Peyer's patch (tissue), 4 donors: Measurements from ENCODE around the gene HMGB3.

Source experiments
- POLR2A ChIP-seq, 2 donors: fragments of 450-650 bp; IDR thresholded peaks; one replicate each; pipeline ENCODE4 v1.5.1; 2017; ENCODE audit warnings: antibody characterized with exemption in 2 of 2, mild to moderate bottlenecking in 2 of 2, moderate library complexity in 2 of 2
- TF ChIP-seq, protein P1 (sequence below), 6 experiments: fragments of 450-650 bp in 4 of 6; fragments of 200-600 bp in 2 of 6; sonication (generic) in 1 of 6; IDR thresholded peaks; one replicate each; pipeline ENCODE4 v1.5.1; 2017 to 2019; ENCODE audit warnings: antibody characterized with exemption in 6 of 6, mild to moderate bottlenecking in 3 of 6, moderate library complexity in 1 of 6

DNA sequence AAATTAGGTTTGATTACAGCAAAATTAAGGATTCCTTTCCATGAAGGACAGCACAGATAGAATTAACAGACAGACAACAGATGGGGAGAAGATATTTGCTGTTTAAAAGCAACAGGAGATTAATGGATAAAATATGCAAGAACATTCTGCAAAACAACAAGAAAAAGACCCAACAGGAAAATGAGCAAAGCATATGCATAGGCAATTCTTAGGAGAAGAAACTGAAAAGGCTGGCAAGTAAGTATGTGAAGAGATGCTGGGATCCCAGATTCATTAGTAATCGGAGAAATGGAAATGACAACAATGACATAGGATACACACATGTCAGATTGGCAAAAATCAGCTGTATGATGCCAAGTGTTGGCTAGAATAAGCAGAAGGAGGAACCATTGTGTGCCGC, 27.5 kb upstream of the HMGB3 start:
- TF ChIP-seq, protein P1, sequence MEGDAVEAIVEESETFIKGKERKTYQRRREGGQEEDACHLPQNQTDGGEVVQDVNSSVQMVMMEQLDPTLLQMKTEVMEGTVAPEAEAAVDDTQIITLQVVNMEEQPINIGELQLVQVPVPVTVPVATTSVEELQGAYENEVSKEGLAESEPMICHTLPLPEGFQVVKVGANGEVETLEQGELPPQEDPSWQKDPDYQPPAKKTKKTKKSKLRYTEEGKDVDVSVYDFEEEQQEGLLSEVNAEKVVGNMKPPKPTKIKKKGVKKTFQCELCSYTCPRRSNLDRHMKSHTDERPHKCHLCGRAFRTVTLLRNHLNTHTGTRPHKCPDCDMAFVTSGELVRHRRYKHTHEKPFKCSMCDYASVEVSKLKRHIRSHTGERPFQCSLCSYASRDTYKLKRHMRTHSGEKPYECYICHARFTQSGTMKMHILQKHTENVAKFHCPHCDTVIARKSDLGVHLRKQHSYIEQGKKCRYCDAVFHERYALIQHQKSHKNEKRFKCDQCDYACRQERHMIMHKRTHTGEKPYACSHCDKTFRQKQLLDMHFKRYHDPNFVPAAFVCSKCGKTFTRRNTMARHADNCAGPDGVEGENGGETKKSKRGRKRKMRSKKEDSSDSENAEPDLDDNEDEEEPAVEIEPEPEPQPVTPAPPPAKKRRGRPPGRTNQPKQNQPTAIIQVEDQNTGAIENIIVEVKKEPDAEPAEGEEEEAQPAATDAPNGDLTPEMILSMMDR (IDR thresholded peaks at IDR 0.05), result no peak
- no peak for TF ChIP-seq POLR2A (IDR thresholded peaks at IDR 0.05)
